Cerebellar nuclear complex (tissue), 1 donor: ENCODE data around the gene RCSD1.
"Not testable (repeated sequence)": the region's sequence is repeated elsewhere in the genome, so short reads cannot be mapped to it uniquely, and the experiment has no call there.

ENCODE experiments used
- DNase-seq, 2 experiments: peaks; one replicate each; lab custom pipeline; 2025; lab: John Stamatoyannopoulos, UW

The RCSD1 gene, protein sequence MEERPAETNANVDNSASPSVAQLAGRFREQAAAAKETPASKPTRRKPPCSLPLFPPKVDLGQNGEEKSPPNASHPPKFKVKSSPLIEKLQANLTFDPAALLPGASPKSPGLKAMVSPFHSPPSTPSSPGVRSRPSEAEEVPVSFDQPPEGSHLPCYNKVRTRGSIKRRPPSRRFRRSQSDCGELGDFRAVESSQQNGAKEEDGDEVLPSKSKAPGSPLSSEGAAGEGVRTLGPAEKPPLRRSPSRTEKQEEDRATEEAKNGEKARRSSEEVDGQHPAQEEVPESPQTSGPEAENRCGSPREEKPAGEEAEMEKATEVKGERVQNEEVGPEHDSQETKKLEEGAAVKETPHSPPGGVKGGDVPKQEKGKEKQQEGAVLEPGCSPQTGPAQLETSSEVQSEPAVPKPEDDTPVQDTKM

DNA sequence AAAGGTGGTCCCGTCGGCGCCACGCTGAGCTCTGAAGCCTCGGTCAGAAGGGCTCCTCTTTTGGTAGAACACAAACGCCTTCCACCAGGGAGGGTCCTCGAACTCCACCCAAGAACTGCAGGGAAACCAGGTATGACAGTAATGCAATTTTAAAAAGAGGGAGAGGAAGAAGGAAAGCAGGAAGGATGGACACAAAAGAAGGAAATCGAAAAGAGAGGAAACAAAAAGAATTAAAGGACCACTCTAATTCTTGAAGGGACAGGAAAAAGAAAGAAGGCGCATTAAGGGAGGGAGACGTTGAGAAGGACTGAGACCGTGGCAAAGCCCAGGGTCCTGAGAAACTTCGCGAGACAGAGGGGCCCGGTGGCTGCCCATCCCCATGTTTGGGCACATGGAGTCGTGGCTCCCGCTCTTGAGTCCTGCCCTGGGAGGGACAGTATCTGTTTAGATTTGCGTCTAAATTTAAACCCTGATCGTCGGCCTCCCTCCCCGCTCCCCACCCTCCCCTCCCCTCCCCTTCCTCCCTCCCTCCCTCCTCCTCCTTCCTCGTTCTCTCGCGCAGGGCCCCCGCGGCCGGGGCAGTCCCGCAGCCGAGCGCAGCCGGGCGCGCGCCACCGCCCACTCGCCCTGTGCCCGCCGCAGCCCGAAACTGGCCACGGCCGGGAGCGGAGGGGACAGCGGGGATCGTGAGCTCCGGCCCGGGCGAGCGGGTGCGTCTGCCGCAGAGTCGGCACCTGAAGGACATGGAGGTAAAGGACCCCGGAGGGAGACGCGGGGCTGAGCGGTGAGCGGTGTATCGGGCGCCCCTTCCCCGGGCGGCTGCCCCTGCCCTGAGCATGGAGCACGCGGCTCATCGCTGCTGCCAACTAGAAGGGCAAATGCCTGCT lies at the start of gene RCSD1:
TSS of gene RCSD1 (plus strand) at position 552 of the 887 bp plus-strand sequence. CDS start at position 744, 192 bp downstream.
- DNase-seq: no peak

DNA sequence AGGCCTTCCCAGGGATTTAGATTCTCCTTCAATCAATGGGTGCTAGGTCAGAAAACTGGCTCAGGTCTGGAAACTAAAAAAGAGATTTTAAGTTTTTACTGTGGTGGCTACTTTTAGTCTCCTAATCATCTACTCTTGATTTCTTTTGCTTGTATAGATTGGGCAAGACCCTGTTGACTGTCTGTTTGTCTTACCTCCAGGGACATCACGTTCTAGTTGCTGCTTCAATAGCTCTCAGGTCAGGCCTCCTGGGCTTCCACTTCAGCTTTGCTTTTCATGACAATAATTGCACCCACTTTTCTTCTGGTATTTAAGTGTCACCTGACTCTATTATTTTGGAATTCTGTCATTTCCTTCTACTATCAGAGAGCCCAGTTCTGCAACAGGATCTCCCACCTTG lies 48.0 kb upstream of the RCSD1 start:
- no peak for DNase-seq

DNA sequence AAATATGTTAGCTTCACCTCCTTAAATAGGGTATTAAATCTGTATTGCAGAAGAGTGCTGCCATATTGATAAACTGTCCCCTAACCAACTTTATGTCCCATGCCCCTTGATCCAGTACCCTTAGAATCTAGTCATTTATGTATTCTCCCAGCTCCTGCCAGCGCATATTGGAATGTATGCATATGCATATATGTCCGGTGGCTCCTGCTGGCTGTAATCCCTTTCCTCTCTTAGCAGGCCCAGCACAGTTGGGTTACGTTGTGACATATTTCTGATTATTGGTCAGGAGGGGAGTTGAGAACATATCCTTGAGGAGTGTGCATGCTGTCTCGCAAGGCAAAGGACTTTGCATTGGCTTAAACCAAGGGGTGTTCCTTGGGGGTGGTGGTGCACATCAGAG lies 47.3 kb upstream of the RCSD1 start:
- DNase-seq: no peak

DNA sequence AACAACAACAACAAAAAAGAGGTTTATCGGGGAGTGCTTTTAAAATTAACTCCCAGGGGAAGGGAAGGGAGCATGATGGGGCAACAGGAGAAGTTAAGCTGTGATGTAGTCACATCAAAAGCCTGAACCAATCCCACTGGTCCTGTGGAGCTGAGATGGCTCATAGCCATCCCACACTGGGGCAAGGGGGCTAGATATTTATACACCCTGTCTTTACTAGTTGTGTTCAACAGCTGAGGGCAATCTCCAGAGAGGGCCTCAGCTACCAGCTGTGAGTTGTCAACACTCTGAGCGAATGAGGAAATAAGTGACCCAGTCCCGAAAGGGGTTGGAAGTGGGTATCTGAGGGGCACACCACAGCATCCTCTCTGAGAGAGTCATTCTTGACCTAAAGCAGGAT lies 45.5 kb upstream of the RCSD1 start:
- DNase-seq: no peak

DNA sequence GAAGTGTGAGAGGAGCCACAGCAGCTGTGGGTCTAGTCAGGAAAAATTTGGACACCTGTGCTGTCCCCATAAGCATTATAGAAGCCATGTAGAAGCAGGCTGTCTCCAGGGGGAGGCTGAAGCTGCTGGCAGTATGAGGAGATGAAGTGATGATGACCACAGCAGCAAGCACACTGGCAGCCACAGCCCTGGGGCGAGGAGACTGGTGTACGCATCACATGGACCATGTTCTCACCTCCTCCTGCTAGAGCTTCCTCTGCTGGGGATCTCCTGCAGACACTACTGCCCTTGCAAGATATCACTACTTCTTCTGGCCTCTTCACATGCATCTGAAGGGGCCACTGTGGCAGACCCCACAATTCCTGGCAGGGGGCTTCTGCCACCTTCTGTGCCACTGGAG lies 42.7 kb upstream of the RCSD1 start:
- no peak for DNase-seq

DNA sequence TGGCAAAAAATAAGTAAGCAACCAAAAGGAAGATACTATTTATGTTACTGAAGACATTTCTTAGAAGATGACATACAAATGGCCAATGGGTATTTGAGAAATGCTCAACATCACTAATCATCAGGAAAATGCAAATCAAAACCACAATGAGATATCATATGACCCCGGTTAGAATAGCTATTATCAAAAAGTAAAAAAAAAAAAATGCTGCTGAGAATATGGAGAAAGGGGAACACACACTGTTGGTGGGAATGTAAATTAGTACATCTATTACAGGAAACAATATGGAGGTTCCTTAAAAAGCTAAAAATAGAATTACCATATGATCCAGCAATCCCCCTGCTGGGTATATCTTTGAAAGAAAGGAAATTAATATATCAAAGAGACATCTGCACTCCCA lies 42.2 kb upstream of the RCSD1 start:
- DNase-seq: no peak

DNA sequence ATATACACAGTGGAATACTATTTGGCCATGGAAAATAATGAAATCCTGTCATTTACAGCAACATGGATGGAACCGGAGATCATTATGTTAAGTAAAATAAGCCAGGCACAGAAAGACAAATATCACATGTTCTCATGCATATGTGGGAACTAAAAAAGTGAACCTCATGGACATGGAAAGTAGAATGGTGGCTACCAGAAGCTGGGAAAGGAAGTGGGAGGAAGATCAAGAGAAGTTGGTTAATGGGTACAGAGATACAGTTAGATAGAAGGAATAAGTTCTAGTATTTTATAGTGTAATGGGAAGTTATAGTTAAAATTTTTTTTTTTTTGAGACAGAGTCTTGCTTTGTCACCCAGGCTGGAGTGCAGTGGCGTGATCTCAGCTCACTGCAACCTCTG lies 41.7 kb upstream of the RCSD1 start:
- DNase-seq: no peak

DNA sequence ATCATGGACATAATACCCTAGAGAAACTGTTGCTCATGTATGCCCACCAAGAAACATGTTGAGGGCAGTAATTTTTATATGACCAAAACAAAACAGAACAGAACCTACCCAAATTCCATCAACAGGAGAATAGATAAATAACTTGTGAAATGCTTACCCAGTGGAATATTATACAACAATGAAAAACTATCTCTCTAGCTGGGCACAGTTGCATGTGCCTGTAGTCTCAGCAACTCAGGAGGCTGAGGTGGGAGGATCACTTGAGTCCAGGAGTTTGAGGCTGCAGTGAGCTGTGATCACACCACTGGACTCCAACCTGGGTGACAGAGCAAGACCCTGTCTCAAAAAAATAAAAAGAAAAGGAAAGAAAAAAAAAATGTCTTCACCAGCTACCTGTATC lies 37.6 kb upstream of the RCSD1 start:
- DNase-seq: no peak

DNA sequence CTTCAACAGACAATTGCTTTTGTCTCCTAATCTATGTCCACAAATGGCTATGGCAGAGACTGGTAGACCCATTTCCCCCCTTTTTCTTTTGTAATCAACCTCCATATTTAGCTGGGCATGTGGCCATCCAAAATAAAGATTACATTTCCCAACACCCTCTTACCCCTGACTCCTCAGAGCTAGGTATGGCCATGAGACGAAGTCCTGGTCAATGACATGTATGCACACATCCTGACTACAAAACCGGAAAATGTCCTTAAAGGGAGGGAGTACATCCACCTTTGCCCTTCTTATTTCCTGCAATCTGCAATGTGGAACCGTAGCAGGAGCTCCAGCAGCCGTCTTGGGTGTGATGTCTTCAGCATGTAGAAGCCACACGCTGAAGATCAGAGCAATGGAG lies 36.2 kb upstream of the RCSD1 start:
- DNase-seq: no peak

DNA sequence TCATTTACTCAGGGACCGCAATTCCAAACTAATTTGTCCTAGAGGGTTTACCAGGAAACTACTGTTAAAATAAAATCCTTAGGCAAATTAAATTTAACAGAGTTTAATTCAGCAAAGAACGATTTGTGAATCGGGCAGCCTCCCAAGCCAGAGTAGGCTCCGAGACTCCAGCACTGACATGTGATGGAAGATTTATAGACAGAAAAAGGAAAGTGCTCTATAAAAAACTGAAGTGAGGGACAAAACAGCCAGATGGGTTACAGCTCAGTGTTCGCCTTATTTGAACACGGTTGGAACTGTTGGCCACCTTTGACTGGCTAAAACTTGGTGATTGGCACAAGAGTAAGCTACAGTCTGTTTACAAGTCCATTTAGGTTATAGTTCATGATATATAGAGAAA lies 35.2 kb upstream of the RCSD1 start:
- DNase-seq: no peak

DNA sequence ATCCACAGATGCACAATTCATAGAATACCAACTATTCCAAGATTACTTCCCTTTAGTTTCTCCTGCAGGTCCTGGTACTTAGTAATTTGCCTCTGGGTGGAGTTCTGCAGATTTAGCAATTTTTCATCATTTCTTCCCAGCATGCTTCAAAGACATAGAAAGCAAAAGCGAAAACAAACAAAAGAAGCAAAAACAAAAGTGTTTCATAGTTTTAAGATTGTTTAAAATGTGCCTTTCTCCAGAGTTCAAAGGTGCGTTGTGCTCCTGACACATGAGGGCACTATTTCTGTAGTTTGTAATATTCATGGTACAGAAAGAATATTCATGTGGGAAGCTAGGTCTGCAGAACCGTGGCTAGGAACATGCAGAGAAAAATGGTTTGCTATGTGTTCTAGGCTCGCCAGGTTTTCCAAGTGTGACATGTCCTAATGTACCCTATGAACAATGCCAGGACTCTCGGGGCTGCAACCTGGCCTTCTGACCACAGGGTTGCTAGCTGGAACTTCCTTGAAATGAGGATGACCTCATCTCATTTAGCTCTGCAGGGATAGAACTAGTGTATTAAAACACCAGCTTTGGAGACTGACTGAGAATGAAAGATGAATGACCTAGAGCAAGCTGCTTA lies 30.0 kb upstream of the RCSD1 start:
- DNase-seq: peak in 1 of 2 experiments; percentile 24

DNA sequence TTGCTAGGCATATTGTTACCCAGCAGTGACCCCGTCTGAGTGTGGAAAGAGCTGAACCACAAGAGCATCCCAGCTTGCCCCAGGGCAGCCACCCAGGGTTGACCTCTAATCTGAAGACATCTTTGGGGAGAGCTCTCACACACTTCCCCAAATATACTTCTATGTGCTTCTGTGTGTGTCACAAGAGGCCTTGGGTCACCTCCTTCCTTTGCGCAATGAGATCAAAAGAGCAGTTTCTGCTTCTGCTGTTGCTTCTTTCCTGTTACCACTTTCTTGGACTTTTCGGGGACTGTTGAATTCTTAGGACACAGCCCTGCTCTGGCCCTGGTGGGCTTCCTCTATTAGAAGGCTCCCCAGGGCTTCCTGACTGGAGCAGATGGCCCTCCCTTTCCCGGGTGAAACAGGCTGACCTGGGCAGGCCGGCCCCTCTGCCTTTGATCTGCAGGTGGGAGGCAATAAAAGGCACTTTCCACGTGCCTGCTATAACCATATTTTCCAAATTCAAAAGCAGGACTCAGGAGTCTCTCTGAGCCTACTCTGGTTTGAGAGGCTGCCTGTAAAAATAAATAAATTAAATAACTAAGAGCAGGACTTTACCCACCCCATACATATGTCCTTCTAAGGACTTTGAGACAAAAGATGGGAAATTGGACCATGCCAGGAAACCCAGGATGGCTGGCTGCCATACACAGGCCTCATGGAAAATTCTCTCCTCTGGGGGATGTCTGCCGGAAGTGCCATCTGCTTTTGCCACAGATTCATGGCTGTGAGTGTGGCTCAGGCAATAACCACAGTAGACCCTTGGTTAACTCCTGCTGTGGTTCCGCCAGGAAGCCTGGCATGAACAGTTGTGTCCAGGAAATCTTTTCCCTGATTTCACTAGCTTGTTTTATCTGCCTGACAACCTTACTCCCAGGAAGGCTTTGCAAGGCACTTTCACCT lies 28.3 kb upstream of the RCSD1 start:
- no peak for DNase-seq

DNA sequence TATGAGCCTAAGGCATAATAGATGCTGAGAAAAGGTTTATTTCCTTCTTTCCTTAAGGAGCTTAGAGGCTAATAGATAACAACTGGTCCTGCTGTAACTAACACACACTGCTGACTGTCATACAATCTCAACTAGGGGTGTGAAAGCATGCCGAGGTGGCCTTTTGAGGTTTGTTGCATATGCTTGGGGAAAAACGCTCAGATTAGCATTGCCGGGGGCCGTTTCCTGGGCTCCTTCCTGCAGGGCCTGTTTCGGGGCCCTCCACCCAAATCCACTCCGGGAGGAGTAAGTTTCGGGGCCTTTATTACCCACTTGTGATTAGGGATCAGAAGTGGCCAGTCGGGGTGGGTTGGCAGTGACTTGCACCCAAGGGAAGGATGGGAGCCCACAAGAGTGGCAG lies 27.2 kb upstream of the RCSD1 start:
- DNase-seq: no peak

DNA sequence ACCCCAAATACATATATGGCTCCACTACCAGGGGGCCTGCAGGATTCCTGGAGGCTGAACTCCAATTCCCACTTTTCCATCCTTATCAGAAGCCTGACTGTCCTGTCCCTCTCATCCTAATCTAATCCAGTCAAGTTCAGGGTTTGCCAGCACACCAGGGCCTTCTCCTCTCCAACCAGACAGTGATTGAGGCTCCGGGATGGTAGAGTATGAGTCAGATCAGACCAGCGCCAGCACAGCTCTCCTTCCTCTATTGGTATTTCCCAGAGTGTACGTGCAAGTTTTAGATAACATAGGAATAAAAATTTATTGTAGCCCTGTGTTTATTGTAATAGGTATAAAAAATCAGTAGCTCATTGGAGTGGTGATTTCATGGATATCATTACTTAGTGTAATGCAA lies 24.5 kb upstream of the RCSD1 start:
- no peak for DNase-seq

DNA sequence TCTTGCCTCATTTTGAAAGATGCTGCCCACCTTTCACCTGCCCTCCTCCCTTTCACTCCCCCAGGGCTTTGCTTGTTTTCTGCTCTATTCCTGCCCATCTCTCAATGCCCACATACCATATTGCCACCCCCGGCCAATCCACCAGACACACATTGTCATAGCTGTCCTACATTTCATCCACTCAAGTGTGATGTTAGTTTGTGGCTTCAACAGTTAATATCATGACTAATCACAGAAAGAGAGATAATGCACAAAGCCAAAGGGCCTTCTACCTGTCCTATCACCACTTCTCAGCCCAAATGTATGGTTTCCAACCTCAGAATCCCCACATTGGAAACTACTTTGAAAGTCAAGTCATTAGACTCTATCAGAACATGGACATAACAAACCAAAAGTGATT lies 18.0 kb upstream of the RCSD1 start:
- no peak for DNase-seq

DNA sequence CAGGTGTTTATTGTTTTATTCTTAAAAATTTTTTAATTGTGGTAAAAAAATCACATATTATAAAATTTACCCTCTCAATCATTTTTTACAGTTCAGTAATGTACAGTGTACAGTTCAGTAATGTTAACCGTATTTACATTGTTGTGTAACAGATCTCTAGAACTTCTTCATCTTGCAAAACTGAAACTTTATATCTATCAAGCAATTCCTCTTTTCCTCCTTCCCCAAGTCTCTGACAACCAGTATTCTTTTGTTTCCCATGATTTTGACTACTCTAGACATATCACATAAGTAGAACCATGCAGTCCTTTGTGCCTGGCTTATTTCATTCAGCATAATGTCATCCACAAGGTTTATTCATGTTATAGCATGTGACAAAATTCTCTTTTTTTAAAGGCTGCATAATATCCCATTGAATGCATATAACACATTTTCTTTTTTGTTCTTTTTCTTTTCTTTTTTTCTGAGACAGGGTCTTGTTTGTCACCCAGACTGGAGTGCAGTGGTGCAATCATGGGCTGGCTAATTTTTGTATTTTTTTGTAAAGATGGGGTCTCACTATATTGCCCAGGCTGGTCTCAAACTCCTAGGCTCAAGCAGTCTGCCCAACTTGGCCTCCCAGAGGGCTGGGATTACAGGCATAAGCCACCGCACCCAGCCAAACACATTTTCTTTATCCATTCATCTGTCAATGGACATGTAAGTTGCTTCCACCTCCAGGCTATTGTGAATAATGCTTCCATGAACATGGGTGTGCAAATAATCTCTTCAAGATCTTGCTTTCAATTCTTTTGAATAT lies 17.2 kb upstream of the RCSD1 start:
- DNase-seq: no peak

DNA sequence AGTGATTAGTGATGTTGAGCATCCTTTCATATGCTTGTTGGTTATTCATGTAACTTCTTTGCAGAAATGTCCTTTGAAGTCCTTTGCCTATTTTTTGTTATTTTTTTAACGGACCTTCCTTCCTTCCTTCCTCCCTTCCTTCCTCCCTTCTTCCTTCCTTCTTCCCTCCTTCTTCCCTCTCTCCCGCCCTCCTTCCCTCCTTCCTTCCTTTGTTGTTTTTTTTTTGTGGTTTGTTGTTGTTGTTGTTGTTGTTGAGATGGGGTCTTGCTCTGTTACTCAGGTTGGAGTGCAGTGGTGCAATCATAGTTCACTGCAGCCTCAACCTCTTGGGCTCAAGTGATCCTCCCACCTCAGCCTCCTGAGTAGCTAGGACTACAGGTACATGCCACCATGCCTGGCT lies 16.0 kb upstream of the RCSD1 start:
- DNase-seq: not testable (repeated sequence)

DNA sequence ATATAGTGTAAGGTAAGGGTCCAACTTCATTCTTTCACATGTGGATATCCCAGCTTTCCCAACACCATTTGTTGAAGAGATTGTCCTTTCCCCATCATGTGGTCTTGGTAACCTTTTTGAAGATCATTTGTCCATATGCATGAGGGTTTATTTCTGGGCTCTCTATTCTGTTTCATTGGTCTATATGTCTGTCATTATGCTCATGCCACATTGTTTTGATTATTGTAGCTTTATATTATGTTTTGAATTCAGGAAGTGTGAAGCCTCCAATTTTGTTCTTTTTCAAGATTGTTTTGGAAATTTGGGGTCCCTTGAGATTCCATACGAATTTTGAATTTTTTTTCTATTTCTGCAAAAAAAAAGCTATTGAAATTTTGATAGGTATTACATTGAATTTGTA lies 15.2 kb upstream of the RCSD1 start:
- no peak for DNase-seq

DNA sequence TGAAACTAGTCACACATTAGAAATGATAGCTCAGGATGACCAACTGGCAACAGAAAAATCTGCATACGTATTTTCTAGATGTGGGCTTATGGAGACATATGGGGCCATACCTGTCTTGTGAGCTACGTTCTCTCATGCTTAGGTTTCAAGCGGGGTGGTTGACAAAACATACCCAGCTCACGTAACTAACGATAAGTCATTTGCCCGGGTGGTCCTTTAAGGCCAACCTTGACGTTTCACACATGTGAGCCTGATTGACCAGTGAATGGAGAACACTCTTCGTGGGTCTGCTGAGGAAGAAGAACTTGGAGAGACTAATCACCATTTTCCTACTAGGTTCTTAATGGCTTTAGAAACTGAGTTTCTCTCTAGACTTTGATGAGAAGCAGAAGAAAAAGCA lies 13.5 kb upstream of the RCSD1 start:
- no peak for DNase-seq
